BJ (cell line): ENCODE data around the gene ALOX5. TPM values are rescaled to one million over a fixed set of nuclear protein-coding genes. Genes with fewer than 3 reads are reported as not detected.

Experiments
- CTCF ChIA-PET: fragments of 350-600 bp; formaldehyde crosslinking; extraction: SDS; loops from one replicate; lab custom pipeline; 2021; ENCODE audit warnings: antibody characterized with exemption, inconsistent platforms; lab: Yijun Ruan, JAX
- POLR2A ChIA-PET: fragments of 300-600 bp; sonication (Branson Sonifier 250); formaldehyde crosslinking; extraction: SDS; loops from one replicate; lab custom pipeline; 2021; ENCODE audit warnings: antibody characterized with exemption; lab: Charles Lee
- DNase-seq: peaks from one replicate; pipeline ENCODE4 v3.0.0-alpha.2; 2011; ENCODE audit warnings: low read depth
- H3K27me3 ChIP-seq: 2 replicates; pipeline ENCODE4 v1.6.0; 2011; ENCODE audit warnings: low read length; ENCODE audit not compliant: control insufficient read depth, insufficient read depth
- H3K36me3 ChIP-seq: 2 replicates; pipeline ENCODE4 v1.5.1; 2011; ENCODE audit warnings: low read length; ENCODE audit not compliant: control insufficient read depth, insufficient read depth
- H3K4me3 ChIP-seq: 2 replicates; pipeline ENCODE4 v1.5.1; 2011; ENCODE audit warnings: low read depth, mild to moderate bottlenecking, control low read depth, low read length
- polyA plus RNA-seq: library from polyadenylated mRNA; depleted of rRNA; stranded (reverse); fragments of >200 nt; gene quantifications from 2 replicates; pipeline ENCODE4 v1.2.3, GENCODE V29; 2011
- TF ChIP-seq, protein P1 (sequence below): IDR thresholded peaks from 2 replicates; pipeline ENCODE4 v1.5.1; 2011; ENCODE audit warnings: low read depth, mild to moderate bottlenecking, control low read depth, inconsistent platforms, low read length, moderate library complexity; ENCODE audit not compliant: insufficient read depth

ALOX5 gene
- polyA plus RNA-seq, 1 experiment = not detected

DNA sequence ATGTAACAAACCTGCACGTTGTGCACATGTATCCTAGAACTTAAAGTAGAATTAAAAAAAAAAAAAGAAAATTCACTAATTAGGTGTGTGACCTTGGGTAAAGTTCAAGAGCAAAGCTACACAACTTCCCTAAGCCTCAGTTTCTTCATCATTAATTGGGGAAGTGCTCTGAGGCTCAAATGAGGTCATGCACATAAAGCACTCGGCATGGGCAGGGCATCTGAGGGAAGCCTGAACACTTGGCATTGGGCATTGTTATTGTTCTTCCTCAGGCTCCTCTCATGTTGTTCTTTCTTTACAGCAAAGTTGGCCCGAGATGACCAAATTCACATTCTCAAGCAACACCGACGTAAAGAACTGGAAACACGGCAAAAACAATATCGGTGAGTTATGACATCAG, 21.5 kb downstream of the ALOX5 start:
- ChIA-PET POLR2A (no interaction called here), CTCF (no interaction called here)
- TF ChIP-seq, protein P1, sequence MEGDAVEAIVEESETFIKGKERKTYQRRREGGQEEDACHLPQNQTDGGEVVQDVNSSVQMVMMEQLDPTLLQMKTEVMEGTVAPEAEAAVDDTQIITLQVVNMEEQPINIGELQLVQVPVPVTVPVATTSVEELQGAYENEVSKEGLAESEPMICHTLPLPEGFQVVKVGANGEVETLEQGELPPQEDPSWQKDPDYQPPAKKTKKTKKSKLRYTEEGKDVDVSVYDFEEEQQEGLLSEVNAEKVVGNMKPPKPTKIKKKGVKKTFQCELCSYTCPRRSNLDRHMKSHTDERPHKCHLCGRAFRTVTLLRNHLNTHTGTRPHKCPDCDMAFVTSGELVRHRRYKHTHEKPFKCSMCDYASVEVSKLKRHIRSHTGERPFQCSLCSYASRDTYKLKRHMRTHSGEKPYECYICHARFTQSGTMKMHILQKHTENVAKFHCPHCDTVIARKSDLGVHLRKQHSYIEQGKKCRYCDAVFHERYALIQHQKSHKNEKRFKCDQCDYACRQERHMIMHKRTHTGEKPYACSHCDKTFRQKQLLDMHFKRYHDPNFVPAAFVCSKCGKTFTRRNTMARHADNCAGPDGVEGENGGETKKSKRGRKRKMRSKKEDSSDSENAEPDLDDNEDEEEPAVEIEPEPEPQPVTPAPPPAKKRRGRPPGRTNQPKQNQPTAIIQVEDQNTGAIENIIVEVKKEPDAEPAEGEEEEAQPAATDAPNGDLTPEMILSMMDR = no peak
- no peak for DNase-seq
- Histone ChIP-seq H3K36me3 (no peaks in the 10 kb centered on the region), H3K4me3 (no peak overlapping the region), H3K27me3 (no peaks in the 10 kb centered on the region)

DNA sequence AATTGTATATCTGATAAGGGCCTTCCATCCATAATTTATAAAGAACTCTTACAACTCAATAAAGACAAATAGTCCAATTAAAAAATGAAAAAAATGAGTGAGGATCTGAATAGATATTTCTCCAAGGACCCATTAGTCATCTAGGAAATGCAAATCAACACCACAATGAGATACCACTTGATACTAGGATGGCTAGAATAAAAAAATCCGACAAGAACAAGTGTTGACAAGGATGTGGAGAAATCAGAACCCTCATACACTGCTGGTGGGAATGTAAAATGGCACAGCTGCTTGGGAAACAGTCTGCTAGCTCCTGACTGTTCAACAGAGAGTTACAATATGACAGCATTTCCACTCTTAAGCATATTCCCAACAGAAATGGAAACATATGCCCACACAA, 24.6 kb downstream of the ALOX5 start:
- Histone ChIP-seq H3K27me3 (no peaks in the 10 kb centered on the region), H3K36me3 (no peaks in the 10 kb centered on the region), H3K4me3 (no peak overlapping the region)
- TF ChIP-seq, protein P1 = no peak
- ChIA-PET POLR2A (no interaction called here), CTCF (no interaction called here)
- no peak for DNase-seq

DNA sequence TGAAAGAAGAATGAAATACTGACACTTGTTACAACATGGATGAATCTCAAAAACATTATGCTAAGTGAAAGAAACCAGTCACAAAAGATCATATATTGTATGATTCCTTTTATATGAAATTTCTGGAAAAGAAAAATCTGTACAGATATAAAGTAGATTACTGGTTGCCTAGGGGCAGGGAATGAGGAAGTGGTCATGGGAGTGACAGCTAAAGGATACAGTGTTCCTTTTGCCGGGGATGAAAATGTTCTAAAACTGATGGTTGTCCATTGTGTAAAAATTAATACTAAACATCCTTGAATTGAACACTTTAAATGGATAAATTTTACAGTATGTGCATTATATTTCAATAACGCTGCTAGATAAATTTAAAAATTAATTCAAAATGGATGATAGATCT, 25.1 kb downstream of the ALOX5 start:
- Histone ChIP-seq H3K27me3 (no peaks in the 10 kb centered on the region), H3K36me3 (no peaks in the 10 kb centered on the region), H3K4me3 (no peak overlapping the region)
- ChIA-PET POLR2A (no interaction called here), CTCF (no interaction called here)
- TF ChIP-seq, protein P1 = no peak
- DNase-seq = no peak

DNA sequence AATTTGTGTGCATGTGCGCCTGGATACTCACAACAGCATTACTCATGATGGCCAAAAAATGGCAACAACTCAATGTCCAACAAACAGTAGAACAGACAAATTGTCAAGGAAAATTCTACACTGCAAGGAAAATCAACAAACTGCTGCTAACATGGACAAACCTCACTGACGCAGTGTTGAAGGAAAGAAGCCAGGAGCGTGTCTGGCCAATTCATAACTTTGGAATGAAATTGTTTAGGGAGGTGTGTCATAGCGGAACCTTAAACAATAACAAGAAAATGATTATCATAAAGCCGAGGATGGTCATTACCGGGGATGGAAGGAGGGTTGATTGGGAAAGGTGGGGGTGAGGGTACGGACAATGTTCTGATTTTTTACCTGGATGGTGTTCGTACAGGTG, 29.1 kb downstream of the ALOX5 start:
- TF ChIP-seq, protein P1 = no peak
- Histone ChIP-seq H3K4me3 (no peak overlapping the region), H3K36me3 (no peaks in the 10 kb centered on the region), H3K27me3 (0 out of 2 replicates have a peak, but pooled peaks cover 2% of the 10 kb centered on the region)
- ChIA-PET CTCF (no interaction called here), POLR2A (no interaction called here)
- DNase-seq = no peak

DNA sequence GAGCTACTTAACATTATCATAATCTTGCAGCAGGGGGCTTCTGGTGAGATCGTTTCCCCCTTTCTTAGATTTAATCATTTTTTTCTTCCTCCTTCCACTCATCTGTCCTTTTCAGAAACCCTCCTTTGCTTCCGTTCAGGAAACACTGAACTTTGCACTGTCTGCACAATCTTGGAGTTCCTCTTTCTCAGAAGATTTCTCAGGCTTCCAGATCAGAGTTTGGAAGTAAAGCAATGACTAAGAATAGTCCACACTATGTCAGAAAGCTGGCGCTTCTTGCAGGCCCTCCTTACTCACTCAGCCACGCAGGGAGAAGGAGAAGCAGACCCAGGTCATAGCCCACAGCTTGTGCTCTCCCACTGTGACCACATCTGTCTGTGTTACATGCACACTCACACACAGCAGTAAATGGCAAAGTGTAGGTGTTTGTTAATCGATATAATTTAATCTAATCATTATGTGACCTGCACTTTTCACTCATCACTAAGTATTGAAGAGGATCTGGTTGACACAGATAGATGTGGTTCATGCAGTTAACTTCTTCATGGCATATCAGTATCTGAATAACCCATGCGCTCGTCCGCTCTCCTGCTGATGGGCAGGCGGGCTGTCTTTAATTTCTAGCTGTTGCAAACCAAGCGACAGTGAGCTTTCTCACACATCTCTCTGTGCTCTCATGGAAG, 30.2 kb downstream of the ALOX5 start:
- DNase-seq = no peak
- ChIA-PET POLR2A (no interaction called here), CTCF (no interaction called here)
- TF ChIP-seq, protein P1 = no peak
- Histone ChIP-seq H3K27me3 (peaks cover 2% of the 10 kb centered on the region; the same call in 1 of the 2 replicates), H3K36me3 (no peaks in the 10 kb centered on the region), H3K4me3 (no peak overlapping the region)
